Right atrium auricular region (tissue), 2 donors: Measurements from ENCODE around the gene DLEC1. TPM values are rescaled to one million over a fixed set of nuclear protein-coding genes. Genes with fewer than 3 reads are reported as not detected.
A peak's percentile ranks its signal among the peaks of the same experiment; 100 is the strongest.

ENCODE experiments used
- DNase-seq: peaks from one replicate; pipeline ENCODE4 v3.0.0-alpha.2; 2019; ENCODE audit warnings: low spot score
- H3K27ac ChIP-seq, 2 donors: fragments of 200-600 bp; sonication (generic); 1 replicate in 1 of 2; 2 replicates in 1 of 2; pipeline ENCODE4 v1.5.1; 2016 to 2019
- H3K27me3 ChIP-seq, 2 donors: fragments of 200-600 bp; sonication (generic); one replicate each; pipeline versions ENCODE4 v1.5.1 to v1.6.0; 2017 to 2019
- H3K36me3 ChIP-seq: fragments of 200-600 bp; sonication (generic); one replicate; pipeline ENCODE4 v1.5.1; 2016
- H3K4me1 ChIP-seq, 2 donors: fragments of 200-600 bp; sonication (generic); one replicate each; pipeline versions ENCODE4 v1.5.1 to v1.6.0; 2017 to 2019
- H3K4me3 ChIP-seq, 2 donors: fragments of 200-600 bp; sonication (generic); 1 replicate in 1 of 2; 2 replicates in 1 of 2; pipeline ENCODE4 v1.5.1; 2017 to 2019; ENCODE audit warnings: mild to moderate bottlenecking in 1 of 2, moderate library complexity in 1 of 2
- H3K9me3 ChIP-seq, 2 donors: fragments of 200-600 bp; sonication (generic); one replicate each; pipeline ENCODE4 v1.5.1; 2019
- CTCF ChIP-seq, 2 donors: fragments of 200-600 bp; sonication (generic); IDR thresholded peaks; one replicate each; pipeline ENCODE4 v1.5.1; 2019; ENCODE audit warnings: antibody characterized with exemption in 2 of 2
- total RNA-seq, 2 donors: library from RNA; depleted of rRNA; stranded (reverse); fragments of >200 nt; gene quantifications; one replicate each; pipeline ENCODE4 v1.1.0, GENCODE V29; 2016

Gene DLEC1
- total RNA-seq, 2 donors from 2014 or later = 0.22 to 0.35 TPM

- Histone ChIP-seq H3K4me1 (peaks cover 0 to 33% of the 10 kb centered on the region in 2 donors), H3K4me3 (no peak overlapping the region), H3K27me3 (no peaks in the 10 kb centered on the region), H3K36me3 (no peaks in the 10 kb centered on the region), H3K9me3 (no peaks in the 10 kb centered on the region), H3K27ac (no peak overlapping the region)
- no peak for DNase-seq
- no peak for TF ChIP-seq CTCF (IDR thresholded peaks at IDR 0.05)
Observed at GRCh38 chr3:37999836-38000235, 39.2 kb upstream of the DLEC1 start.

GRCh38 chr3:38000242-38000916 lies 38.6 kb upstream of the DLEC1 start:
- TF ChIP-seq CTCF (IDR thresholded peaks at IDR 0.05) = no peak
- H3K4me1 ChIP-seq = peaks cover 0 to 32% of the 10 kb centered on the region in 2 donors
- no peak overlapping the region for H3K4me3 ChIP-seq
- H3K27me3 ChIP-seq = no peaks in the 10 kb centered on the region
- no peak for DNase-seq
- no peaks in the 10 kb centered on the region for H3K36me3 ChIP-seq
- no peaks in the 10 kb centered on the region for H3K9me3 ChIP-seq
- H3K27ac ChIP-seq = no peak overlapping the region

- no peak for DNase-seq
- no peak for TF ChIP-seq CTCF (IDR thresholded peaks at IDR 0.05)
- H3K36me3 ChIP-seq = no peaks in the 10 kb centered on the region
- H3K27ac ChIP-seq = no peak overlapping the region
- H3K9me3 ChIP-seq = no peaks in the 10 kb centered on the region
- no peaks in the 10 kb centered on the region for H3K27me3 ChIP-seq
- no peak overlapping the region for H3K4me3 ChIP-seq
- H3K4me1 ChIP-seq = peaks cover 0 to 32% of the 10 kb centered on the region in 2 donors
Observed at GRCh38 chr3:38000965-38001455, 38.0 kb upstream of the DLEC1 start.

GRCh38 chr3:38001456-38002081 lies 37.4 kb upstream of the DLEC1 start:
- no peak for TF ChIP-seq CTCF (IDR thresholded peaks at IDR 0.05)
- H3K27ac ChIP-seq = no peak overlapping the region
- no peak overlapping the region for H3K4me3 ChIP-seq
- no peaks in the 10 kb centered on the region for H3K9me3 ChIP-seq
- H3K4me1 ChIP-seq = peaks cover 0 to 32% of the 10 kb centered on the region in 2 donors
- DNase-seq = no peak
- no peaks in the 10 kb centered on the region for H3K36me3 ChIP-seq
- H3K27me3 ChIP-seq = no peaks in the 10 kb centered on the region

GRCh38 chr3:38002291-38002876 lies 36.6 kb upstream of the DLEC1 start:
- H3K4me1 ChIP-seq = peaks cover 0 to 32% of the 10 kb centered on the region in 2 donors
- no peak for DNase-seq
- H3K36me3 ChIP-seq = peaks cover under 1% of the 10 kb centered on the region
- no peaks in the 10 kb centered on the region for H3K27me3 ChIP-seq
- H3K4me3 ChIP-seq = no peak overlapping the region
- H3K9me3 ChIP-seq = no peaks in the 10 kb centered on the region
- H3K27ac ChIP-seq = peak overlapping the region in 1 of 2 donors; percentile 74
- no peak for TF ChIP-seq CTCF (IDR thresholded peaks at IDR 0.05)
